OCI-LY7 (cell line): ENCODE results near the gene CLCA1.

Experiments used
- EZH2phosphoT487 ChIP-seq: fragments of 200-600 bp; sonication (generic); IDR thresholded peaks from 2 replicates; pipeline ENCODE4 v1.6.1; 2018; ENCODE audit warnings: low read depth, borderline replicate concordance, mild to moderate bottlenecking, mixed run types, antibody characterized with exemption, low read length, moderate library complexity, mixed read lengths
- TF ChIP-seq, protein P1 (sequence below): fragments of 200-600 bp; sonication (generic); conservative IDR thresholded peaks from 2 replicates; pipeline ENCODE4 v1.5.1; 2014; ENCODE audit warnings: mild to moderate bottlenecking, antibody characterized with exemption, low read length, moderate library complexity, mixed read lengths

DNA sequence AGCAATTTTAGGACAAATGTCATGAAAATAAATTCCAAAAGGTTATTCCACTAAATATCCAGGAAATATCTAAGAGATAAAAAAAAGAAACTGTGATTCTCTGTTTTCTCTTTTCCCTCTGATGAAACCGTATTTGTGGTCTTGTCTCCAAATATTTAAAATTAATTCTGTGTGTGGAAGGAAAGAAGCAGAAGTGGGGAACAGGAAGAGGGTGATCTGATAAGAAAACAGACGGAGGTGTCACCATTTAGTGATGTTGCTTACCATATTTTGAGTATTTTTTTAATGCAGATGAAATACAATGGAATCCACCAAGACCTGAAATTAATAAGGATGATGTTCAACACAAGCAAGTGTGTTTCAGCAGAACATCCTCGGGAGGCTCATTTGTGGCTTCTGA, 29.6 kb downstream of the CLCA1 start:
- TF ChIP-seq, protein P1, sequence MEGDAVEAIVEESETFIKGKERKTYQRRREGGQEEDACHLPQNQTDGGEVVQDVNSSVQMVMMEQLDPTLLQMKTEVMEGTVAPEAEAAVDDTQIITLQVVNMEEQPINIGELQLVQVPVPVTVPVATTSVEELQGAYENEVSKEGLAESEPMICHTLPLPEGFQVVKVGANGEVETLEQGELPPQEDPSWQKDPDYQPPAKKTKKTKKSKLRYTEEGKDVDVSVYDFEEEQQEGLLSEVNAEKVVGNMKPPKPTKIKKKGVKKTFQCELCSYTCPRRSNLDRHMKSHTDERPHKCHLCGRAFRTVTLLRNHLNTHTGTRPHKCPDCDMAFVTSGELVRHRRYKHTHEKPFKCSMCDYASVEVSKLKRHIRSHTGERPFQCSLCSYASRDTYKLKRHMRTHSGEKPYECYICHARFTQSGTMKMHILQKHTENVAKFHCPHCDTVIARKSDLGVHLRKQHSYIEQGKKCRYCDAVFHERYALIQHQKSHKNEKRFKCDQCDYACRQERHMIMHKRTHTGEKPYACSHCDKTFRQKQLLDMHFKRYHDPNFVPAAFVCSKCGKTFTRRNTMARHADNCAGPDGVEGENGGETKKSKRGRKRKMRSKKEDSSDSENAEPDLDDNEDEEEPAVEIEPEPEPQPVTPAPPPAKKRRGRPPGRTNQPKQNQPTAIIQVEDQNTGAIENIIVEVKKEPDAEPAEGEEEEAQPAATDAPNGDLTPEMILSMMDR = no peak
- TF ChIP-seq EZH2phosphoT487 = no peak
